ENCODE data around the gene ZNF865. TPM values are rescaled to one million over a fixed set of nuclear protein-coding genes. Genes with fewer than 3 reads are reported as not detected.

Gene ZNF865
- total and polyA plus RNA-seq, 2 of the 8 experiments (the other 6 are each of a cell fraction or from before 2014, with no cell fraction given), result 3.5 to 13.6 TPM

DNA sequence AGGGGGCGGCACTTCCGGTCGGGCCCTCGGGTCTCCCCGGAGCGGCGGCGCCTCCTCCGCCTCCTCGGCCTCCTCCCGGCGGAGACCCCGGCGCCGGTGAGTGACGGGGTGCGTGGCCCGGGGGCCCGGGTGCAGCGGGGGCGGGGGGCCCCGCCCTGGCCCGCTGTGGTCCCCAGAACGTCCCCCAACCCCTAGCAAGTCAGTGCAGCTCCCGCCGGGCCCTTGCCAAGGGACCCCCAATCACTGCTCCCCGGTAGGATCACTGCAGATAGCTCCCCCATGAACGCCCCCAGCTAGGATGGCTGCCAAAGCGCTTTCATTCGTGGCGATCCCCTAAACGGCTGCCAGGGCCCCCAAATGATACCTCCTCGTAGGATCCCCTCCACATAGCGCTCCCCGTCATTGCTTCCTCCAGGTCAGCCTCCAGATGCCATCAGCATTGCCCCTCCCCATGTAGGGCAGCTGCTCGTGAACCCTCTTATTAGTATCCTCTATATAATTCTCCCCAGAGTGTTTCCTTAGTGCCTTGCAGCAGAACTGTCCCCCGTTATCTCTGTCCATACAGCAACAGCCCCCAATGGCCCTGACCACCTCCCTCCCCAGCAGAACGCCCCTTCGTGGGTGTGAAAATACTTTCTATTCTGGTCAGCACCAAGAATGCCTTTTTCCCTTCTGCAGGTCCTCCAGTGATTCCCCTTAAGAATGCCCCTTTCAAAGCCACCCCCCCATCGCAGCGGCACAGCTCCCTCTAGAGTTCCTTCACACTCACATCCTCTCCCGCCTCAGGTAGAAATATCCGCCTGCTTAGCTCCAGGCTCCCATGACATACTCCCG lies at the start of gene ZNF865 (continued):
- no peak for TF ChIP-seq USF2 (IDR thresholded peaks at IDR 0.05; ENCODE audit: low read length)
- peak; percentile 68 to 80 (median 73) for TF ChIP-seq CTCF (IDR thresholded peaks at IDR 0.05; ENCODE audit: control extremely low read depth in 1 of 3, insufficient read depth in 1 of 3, low read depth in 1 of 3, low read length in 3 of 3)
- no peak for TF ChIP-seq KDM1A (IDR thresholded peaks at IDR 0.05; ENCODE audit: borderline replicate concordance, low read length)
- TF ChIP-seq CTBP2 (IDR thresholded peaks at IDR 0.05; ENCODE audit: borderline replicate concordance, insufficient read depth, insufficient read length, low read length), result no peak
- no peak for TF ChIP-seq RBBP5 (IDR thresholded peaks at IDR 0.05; ENCODE audit: borderline replicate concordance, low read depth, low read length)
- TF ChIP-seq POLR2A (IDR thresholded peaks at IDR 0.05; ENCODE audit: control extremely low read depth in 1 of 2, low read depth in 2 of 2, low read length in 2 of 2), result no peak; a peak in 1 of 3 replicates
- TF ChIP-seq ATF3 (IDR thresholded peaks at IDR 0.05; ENCODE audit: insufficient read depth, low read depth, low read length), result no peak
- TF ChIP-seq SUZ12 (IDR thresholded peaks at IDR 0.05; ENCODE audit: low read length), result no peak
- TF ChIP-seq ZNF274 (IDR thresholded peaks at IDR 0.05; ENCODE audit: borderline replicate concordance, extremely low read depth, low read length), result no peak
- no peak for TF ChIP-seq HDAC6 (IDR thresholded peaks at IDR 0.05; ENCODE audit: low read depth, low read length)
- TF ChIP-seq GTF2F1 (IDR thresholded peaks at IDR 0.05; ENCODE audit: borderline replicate concordance, low read depth, low read length), result no peak
- TF ChIP-seq, protein P1, sequence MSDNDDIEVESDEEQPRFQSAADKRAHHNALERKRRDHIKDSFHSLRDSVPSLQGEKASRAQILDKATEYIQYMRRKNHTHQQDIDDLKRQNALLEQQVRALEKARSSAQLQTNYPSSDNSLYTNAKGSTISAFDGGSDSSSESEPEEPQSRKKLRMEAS (IDR thresholded peaks at IDR 0.05), result peak; percentile 75
- TF ChIP-seq TAF7 (optimal IDR thresholded peaks at IDR 0.05; ENCODE audit: borderline replicate concordance, low read depth, low read length), result no peak
- TF ChIP-seq NRF1 (IDR thresholded peaks at IDR 0.05; ENCODE audit: low read depth, low read length), result no peak
- TF ChIP-seq BRCA1 (IDR thresholded peaks at IDR 0.05; ENCODE audit: low read depth, low read length), result no peak
- no peak for TF ChIP-seq GABPA (IDR thresholded peaks at IDR 0.05; ENCODE audit: borderline replicate concordance, insufficient read depth, low read length)
- TF ChIP-seq EZH2 (IDR thresholded peaks at IDR 0.05; ENCODE audit: low read depth, low read length, severe bottlenecking), result no peak
- 0 out of 2 replicates have a peak, but pooled peaks have one; percentile 9 for TF ChIP-seq YY1 (IDR thresholded peaks at IDR 0.05; ENCODE audit: low read depth, low read length)
- TF ChIP-seq BCL11A (IDR thresholded peaks at IDR 0.05; ENCODE audit: low read depth in 2 of 2, low read length in 2 of 2), result no peak

All from H1 (cell line).